Muscle layer of colon (tissue), 2 donors: ENCODE data around the gene CEMP1.

Source experiments
- H3K27ac ChIP-seq: one replicate; pipeline ENCODE4 v1.7.0; 2013; ENCODE audit warnings: low read depth, mild to moderate bottlenecking, low read length, moderate library complexity
- H3K27me3 ChIP-seq, 2 donors: one replicate each; pipeline ENCODE4 v1.7.0; 2013; ENCODE audit warnings: low read length in 2 of 2, mild to moderate bottlenecking in 2 of 2; ENCODE audit not compliant: insufficient read depth in 2 of 2, control insufficient read depth in 1 of 2
- H3K36me3 ChIP-seq: one replicate; pipeline ENCODE4 v1.7.0; 2013; ENCODE audit warnings: mild to moderate bottlenecking, low read length; ENCODE audit not compliant: insufficient read depth
- H3K4me1 ChIP-seq: one replicate; pipeline ENCODE4 v1.7.0; 2013; ENCODE audit warnings: mild to moderate bottlenecking, low read length; ENCODE audit not compliant: insufficient read depth
- H3K4me3 ChIP-seq, 2 donors: one replicate each; pipeline ENCODE4 v1.7.0; 2013; ENCODE audit warnings: low read length in 2 of 2, low read depth in 1 of 2, mild to moderate bottlenecking in 1 of 2, moderate library complexity in 1 of 2
- H3K9ac ChIP-seq: one replicate; pipeline ENCODE4 v1.7.0; 2013; ENCODE audit warnings: low read length
- H3K9me3 ChIP-seq: one replicate; pipeline ENCODE4 v1.7.0; 2013; ENCODE audit warnings: mild to moderate bottlenecking, low read length
- donor health status: abdominal sarcoma.
- donor health status: Adenocarcinoma of cecum.

Gene CEMP1

DNA sequence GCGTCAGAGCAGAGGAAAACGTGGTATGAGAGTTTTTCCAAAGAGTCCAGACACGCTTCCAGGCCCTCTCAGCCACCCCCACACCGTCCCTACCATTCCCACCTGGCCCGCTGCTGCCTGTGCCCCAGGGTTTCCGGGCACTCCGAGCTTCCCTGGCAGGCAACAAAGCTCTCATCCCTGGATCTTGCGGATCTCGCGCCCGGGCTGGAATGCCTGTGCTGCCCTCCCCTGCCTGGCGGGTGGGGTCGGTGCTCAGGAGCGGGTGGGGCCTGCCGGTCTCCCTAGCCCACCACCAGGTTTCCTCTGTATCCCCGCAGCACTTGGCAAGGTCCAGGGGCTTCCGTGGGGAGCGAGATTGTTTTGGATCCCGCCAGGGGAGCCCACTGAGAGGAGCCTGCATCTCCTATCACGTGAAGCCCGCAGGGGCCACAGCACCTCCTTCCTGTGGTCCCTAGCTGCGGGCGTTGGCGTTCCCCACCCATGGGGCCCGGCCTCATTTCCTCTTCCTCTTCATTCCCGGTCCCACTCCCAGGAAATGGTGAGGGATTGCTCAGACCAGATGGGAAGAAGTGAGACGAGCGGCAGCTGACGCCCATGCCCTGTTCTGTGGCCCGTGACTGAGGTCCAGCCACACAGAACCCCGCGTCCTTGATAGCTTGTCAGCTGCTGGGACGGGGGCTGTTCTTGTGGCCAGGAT is 45.2 kb downstream of the CEMP1 start:
- Histone ChIP-seq H3K9me3 (no peaks in the 10 kb centered on the region), H3K36me3 (no peaks in the 10 kb centered on the region), H3K27me3 (no peaks in the 10 kb centered on the region), H3K4me1 (peaks cover 25% of the 10 kb centered on the region), H3K27ac (no peak overlapping the region), H3K9ac (no peak overlapping the region), H3K4me3 (no peak overlapping the region)

DNA sequence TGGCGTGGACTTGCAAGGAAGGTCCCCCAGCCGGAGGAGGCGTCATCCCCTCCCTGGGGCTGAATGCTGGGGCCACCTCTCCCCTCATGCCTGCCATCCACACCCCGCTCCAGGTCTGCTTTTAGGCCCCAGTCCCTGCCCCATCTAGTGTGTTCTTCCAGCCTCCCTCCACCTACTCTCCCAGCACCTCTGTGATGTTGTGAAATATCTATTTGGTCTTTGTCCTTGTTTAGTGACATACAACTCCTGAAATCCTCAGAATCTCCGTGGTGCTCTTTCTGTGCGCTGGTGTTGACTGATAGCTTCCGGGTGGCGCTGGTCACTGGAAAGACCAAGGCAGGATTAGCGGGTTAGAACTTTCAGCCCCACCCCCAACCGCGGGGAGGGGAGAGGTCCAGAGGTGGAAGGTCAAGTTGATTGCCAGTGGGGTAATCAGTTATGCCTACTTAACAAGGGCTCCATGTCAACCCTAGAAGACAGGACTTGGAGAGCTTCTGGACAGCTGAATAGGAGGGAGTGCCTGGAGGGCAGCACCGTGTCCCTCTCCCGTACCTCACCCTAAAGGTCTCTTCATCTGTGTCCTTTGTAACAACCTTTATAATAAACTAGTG is 46.2 kb downstream of the CEMP1 start:
- Histone ChIP-seq H3K27ac (no peak overlapping the region), H3K27me3 (no peaks in the 10 kb centered on the region), H3K9ac (no peak overlapping the region), H3K9me3 (no peaks in the 10 kb centered on the region), H3K4me3 (no peak overlapping the region), H3K4me1 (peaks cover 25% of the 10 kb centered on the region), H3K36me3 (no peaks in the 10 kb centered on the region)

DNA sequence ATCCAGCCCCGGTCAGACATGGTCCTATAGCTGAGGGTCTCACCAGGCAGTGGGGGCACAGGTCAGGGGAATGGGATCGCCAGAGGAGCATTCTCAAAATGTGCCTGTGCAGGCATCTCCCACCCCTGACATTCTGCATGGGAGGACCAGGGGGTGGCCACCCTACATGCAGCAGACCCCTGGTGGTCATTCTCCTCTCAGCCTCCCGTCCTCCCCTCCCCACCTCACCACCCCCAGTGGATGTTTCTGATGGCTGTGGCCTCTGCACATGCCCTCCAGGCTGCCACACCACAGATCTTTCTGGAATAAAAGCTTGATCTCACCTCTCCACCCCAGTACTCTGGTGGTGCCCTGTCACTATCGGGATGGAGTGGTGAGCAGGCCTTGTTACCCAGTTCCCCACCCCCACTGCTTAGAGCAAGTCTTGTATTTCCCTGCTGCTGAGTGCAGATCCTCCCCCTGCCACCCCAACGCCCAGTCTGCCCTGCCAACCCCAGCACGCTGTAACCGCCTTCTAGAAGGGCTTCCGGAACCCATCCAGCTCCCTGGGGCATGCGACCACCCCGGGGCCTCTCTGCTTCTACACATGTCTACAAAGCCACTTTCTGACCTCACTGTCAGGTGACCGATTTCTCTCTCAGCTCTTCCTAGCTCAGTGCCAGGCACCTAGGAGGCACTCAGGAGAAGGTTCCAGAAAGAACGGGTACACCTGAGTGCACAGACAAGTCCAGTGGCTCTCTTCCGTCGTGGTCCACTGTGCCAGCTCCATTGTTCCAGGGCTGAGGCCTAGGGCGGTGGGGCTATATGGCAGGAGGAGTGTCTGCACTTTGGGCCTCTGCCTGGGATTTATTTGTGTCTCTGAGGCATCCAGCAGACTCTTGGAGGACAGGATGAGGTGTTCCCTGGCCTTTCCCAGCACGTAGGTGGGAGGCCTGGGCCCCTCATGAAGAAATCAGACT is 47.0 kb downstream of the CEMP1 start:
- H3K9ac ChIP-seq = no peak overlapping the region

DNA sequence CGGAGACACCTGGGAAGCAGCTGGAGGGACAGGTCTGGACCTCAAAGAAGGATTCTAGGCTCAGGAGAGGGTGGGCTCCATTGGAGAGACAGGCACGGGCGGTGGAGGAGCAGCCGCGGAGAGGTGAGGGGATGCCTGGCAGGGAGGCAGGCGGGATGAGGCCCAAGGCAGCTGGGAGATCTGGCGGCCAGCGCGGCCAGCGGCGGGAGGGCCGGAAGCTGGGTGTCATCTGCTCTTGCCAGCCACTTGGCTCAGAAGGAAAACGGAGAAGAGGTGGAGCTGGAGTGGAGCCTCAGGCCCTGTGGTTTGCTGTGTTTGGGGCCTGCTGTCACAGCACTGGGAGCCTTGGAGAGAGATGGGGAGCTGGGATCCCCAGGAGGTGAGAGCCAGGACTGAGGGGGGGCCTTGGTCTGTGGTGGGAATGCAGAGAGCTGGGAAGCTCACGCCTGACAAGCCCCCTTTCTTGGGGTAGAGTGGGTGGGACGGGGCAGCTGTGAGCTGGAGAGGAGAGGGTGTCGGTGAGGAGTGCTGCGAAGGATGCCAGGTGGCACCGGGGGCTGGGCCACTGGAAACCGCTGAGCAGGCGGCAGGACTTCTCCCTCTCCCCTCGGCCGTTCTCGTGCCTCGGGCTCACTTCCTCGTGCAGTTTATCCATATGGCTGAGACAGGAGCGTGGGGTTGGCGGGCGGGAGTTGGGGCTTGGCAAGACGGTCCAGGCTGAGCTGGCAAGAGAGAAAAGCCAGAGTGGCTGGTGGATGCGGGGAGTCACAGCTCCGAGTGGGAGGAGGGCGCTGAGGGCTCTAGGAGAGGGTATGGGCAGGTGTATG is 48.3 kb downstream of the CEMP1 start:
- H3K36me3 ChIP-seq = no peaks in the 10 kb centered on the region
- no peaks in the 10 kb centered on the region for H3K27me3 ChIP-seq
- H3K9me3 ChIP-seq = no peaks in the 10 kb centered on the region
- H3K9ac ChIP-seq = peak overlapping the region; percentile 76
- H3K4me3 ChIP-seq = peak overlapping the region; percentile 29 to 45
- peaks cover 25% of the 10 kb centered on the region for H3K4me1 ChIP-seq
- peak overlapping the region; percentile 85 for H3K27ac ChIP-seq

More for the DNA sequence above, 47.0 kb downstream of the CEMP1 start:
- Histone ChIP-seq H3K27me3 (no peaks in the 10 kb centered on the region), H3K4me1 (peaks cover 25% of the 10 kb centered on the region), H3K4me3 (peak overlapping the region in 1 of 2 donors; percentile 45), H3K27ac (no peak overlapping the region), H3K9me3 (no peaks in the 10 kb centered on the region), H3K36me3 (no peaks in the 10 kb centered on the region)

DNA sequence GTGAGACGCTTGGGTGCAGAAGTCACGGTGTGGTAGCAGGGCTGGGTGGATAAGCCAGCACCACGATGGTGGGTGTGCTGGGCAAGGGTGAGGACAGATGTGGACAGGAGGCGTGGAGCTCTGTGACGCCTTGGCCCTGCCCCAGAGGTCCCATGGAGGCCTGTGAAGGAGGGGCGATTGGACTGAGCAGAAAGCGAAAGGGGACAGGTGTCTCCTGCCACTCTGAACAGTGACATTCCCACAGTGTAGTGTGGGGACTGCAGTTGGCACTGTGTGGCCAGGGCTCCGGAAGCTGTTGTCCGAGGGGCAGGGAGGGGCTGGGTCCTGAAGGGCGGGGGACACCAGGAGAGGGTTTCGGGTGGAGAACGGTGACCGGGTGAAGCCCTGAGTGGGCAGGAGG is 49.0 kb downstream of the CEMP1 start:
- Histone ChIP-seq H3K4me1 (peaks cover 25% of the 10 kb centered on the region), H3K9ac (peak overlapping the region; percentile 76), H3K9me3 (no peaks in the 10 kb centered on the region), H3K4me3 (peak overlapping the region; percentile 29 to 45), H3K36me3 (no peaks in the 10 kb centered on the region), H3K27me3 (no peaks in the 10 kb centered on the region), H3K27ac (peak overlapping the region; percentile 85)

DNA sequence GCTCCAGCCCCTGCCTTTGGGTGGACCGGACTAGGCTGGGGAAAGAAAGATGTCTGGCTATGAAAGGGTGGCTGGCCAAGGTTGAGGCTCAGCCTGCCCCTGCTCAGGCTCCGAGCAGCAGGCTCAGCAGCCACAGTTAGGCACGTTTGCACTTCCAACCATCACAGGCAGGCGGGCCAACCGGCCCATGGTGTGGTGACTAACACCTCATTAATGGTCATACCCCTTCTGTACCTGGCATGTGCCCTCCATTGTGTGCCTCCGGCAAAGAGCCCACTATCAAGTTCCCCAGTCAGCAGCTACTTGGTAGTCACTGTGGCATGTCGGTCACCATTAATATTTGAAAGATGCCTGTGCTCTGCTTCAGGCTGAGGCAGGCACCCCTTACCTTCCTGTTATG is 49.5 kb downstream of the CEMP1 start:
- H3K4me3 ChIP-seq = no peak overlapping the region
- peak overlapping the region; percentile 76 for H3K9ac ChIP-seq
- H3K4me1 ChIP-seq = peaks cover 25% of the 10 kb centered on the region
- no peaks in the 10 kb centered on the region for H3K36me3 ChIP-seq
- H3K27ac ChIP-seq = no peak overlapping the region
- no peaks in the 10 kb centered on the region for H3K9me3 ChIP-seq
- H3K27me3 ChIP-seq = no peaks in the 10 kb centered on the region

DNA sequence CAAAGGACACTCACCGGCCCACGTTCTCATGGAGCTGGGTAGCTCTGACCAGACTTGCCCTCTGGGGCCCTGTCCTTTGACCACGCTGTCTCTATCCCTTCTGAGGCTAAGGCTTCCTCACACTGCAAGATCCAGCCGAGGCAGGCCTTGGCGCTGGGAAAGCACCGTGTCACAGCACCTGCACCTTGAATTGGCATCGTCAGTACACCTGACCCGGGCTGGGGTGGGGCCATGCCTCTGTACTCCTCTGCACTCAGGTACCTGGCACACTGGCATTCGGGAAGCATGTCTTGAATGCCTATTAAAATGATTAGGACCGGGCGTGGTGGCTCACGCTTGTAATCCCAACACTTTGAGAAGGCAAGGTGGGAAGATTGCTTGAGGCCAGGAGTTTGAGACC is 50.3 kb downstream of the CEMP1 start:
- H3K4me3 ChIP-seq = no peak overlapping the region
- H3K27me3 ChIP-seq = no peaks in the 10 kb centered on the region
- H3K9me3 ChIP-seq = no peaks in the 10 kb centered on the region
- H3K4me1 ChIP-seq = peaks cover 28% of the 10 kb centered on the region
- no peak overlapping the region for H3K9ac ChIP-seq
- no peaks in the 10 kb centered on the region for H3K36me3 ChIP-seq
- no peak overlapping the region for H3K27ac ChIP-seq
